ENCODE data around the gene GPT2. TPM values are rescaled to one million over a fixed set of nuclear protein-coding genes. Genes with fewer than 3 reads are reported as not detected.

GPT2 gene
- total RNA-seq, 1 experiment from 2014 or later, result 68.8 TPM

DNA sequence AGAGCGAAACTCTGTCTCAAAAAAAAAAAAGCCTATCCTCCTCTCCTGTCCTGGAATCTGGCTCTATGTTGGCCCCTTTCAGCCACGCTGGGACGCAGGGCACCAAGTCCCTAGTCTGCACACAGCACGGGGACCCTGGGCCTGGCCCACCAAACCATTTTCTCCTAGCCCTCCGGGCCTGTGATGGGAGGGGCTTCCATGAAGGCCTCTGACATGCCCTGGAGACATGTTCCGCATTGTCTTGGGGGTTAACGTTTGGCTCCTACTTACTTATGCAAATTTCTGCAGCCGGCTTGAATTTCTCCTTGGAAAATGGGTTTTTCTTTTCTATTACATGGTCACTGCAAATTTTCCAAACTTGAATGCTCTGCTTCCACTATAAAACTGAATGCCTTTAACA lies 12.6 kb upstream of the GPT2 start:
- no peak overlapping the region for H3K18ac ChIP-seq (ENCODE audit: insufficient read length, low read depth, low read length)
- peak; percentile 58 for DNase-seq
- H2AFZ ChIP-seq (ENCODE audit: low read length), result no peak overlapping the region
- H4K20me1 ChIP-seq (ENCODE audit: control insufficient read depth, insufficient read depth, insufficient read length), result no peaks in the 10 kb centered on the region
- H3K27me3 ChIP-seq (ENCODE audit: insufficient read depth, low read length), result no peaks in the 10 kb centered on the region
- H2BK15ac ChIP-seq (ENCODE audit: low read depth, low read length), result no peak overlapping the region
- no peak overlapping the region for H2BK120ac ChIP-seq (ENCODE audit: low read depth, low read length, poor library complexity, severe bottlenecking)
- no peaks in the 10 kb centered on the region for H3K4me1 ChIP-seq (ENCODE audit: insufficient read depth, low read length)
- H3K4me2 ChIP-seq (ENCODE audit: insufficient read depth, insufficient read length, low read length), result no peak overlapping the region
- no peak overlapping the region for H4K91ac ChIP-seq (ENCODE audit: insufficient read length, low read depth, low read length)
- Mint-ChIP-seq H3K4me1 (peaks cover 17 to 18% of the 10 kb centered on the region in 2 experiments), H3K27ac (peak overlapping the region in 2 of 3 experiments; percentile 70 to 91; a peak in 2 of 7 replicates), H3K4me3 (no peak overlapping the region), H3K36me3 (ENCODE audit: insufficient read depth in 1 of 3, low read depth in 3 of 3) (peaks cover 0 to 3% (median 0%) of the 10 kb centered on the region in 3 experiments; a peak in 1 of 7 replicates), H3K9me3 (peaks cover 6 to 9% of the 10 kb centered on the region in 2 experiments), H3K27me3 (ENCODE audit: low read depth) (no peaks in the 10 kb centered on the region; the same call in 1 of the 2 replicates)
- no peak overlapping the region for H4K5ac ChIP-seq (ENCODE audit: insufficient read length, low read depth, low read length)
- H3K56ac ChIP-seq (ENCODE audit: insufficient read length, low read depth, low read length), result no peak overlapping the region
- no peaks in the 10 kb centered on the region for H3K79me2 ChIP-seq (ENCODE audit: insufficient read depth, low read length)
- H3K79me1 ChIP-seq (ENCODE audit: insufficient read depth, low read depth, low read length, poor library complexity, severe bottlenecking), result no peaks in the 10 kb centered on the region
- H2BK20ac ChIP-seq (ENCODE audit: low read depth, low read length, poor library complexity, severe bottlenecking), result no peak overlapping the region
- no peak overlapping the region for H3K23ac ChIP-seq (ENCODE audit: insufficient read length, low read depth, low read length)
- no peak overlapping the region for H3K9ac ChIP-seq (ENCODE audit: extremely low read depth, insufficient read length, low read length)
- no peak overlapping the region for H4K8ac ChIP-seq (replicated peaks; ENCODE audit: insufficient read length, low read depth, low read length)
- no peak overlapping the region for H2AK5ac ChIP-seq (ENCODE audit: insufficient read length, low read length)
- H3K9me3 ChIP-seq (ENCODE audit: control insufficient read depth, low read depth, low read length), result no peaks in the 10 kb centered on the region
- no peak overlapping the region for H3K4ac ChIP-seq (ENCODE audit: low read depth, low read length)
- TF ChIP-seq, protein P1, sequence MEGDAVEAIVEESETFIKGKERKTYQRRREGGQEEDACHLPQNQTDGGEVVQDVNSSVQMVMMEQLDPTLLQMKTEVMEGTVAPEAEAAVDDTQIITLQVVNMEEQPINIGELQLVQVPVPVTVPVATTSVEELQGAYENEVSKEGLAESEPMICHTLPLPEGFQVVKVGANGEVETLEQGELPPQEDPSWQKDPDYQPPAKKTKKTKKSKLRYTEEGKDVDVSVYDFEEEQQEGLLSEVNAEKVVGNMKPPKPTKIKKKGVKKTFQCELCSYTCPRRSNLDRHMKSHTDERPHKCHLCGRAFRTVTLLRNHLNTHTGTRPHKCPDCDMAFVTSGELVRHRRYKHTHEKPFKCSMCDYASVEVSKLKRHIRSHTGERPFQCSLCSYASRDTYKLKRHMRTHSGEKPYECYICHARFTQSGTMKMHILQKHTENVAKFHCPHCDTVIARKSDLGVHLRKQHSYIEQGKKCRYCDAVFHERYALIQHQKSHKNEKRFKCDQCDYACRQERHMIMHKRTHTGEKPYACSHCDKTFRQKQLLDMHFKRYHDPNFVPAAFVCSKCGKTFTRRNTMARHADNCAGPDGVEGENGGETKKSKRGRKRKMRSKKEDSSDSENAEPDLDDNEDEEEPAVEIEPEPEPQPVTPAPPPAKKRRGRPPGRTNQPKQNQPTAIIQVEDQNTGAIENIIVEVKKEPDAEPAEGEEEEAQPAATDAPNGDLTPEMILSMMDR (conservative IDR thresholded peaks at IDR 0.05), result no peak
- H3K23me2 ChIP-seq (ENCODE audit: insufficient read length, low read depth, low read length, poor library complexity, severe bottlenecking), result no peaks in the 10 kb centered on the region
- no peak overlapping the region for H3K14ac ChIP-seq (ENCODE audit: insufficient read depth, low read length)
- no peak overlapping the region for H2BK12ac ChIP-seq (ENCODE audit: insufficient read length, low read depth, low read length)
- H3K27ac ChIP-seq (ENCODE audit: insufficient read length, low read depth, low read length), result no peak overlapping the region
- no CpG with 5 or more reads among the region's 8 CpGs for WGBS (ENCODE audit: extremely low coverage, insufficient read length, low lambda C conversion rate)
- H2BK5ac ChIP-seq (ENCODE audit: insufficient read length, low read length), result no peak overlapping the region
- H3T11ph ChIP-seq (ENCODE audit: low read length), result no peak overlapping the region
